BJ (cell line): Measurements from ENCODE around the gene ARL6IP4. TPM values are rescaled to one million over a fixed set of nuclear protein-coding genes. Genes with fewer than 3 reads are reported as not detected.

Experiments
- CTCF ChIA-PET: fragments of 350-600 bp; formaldehyde crosslinking; extraction: SDS; loops from one replicate; lab custom pipeline; 2021; ENCODE audit warnings: antibody characterized with exemption, inconsistent platforms; lab: Yijun Ruan, JAX
- POLR2A ChIA-PET: fragments of 300-600 bp; sonication (Branson Sonifier 250); formaldehyde crosslinking; extraction: SDS; loops from one replicate; lab custom pipeline; 2021; ENCODE audit warnings: antibody characterized with exemption; lab: Charles Lee
- DNase-seq: peaks from one replicate; pipeline ENCODE4 v3.0.0-alpha.2; 2011; ENCODE audit warnings: low read depth
- H3K27me3 ChIP-seq: 2 replicates; pipeline ENCODE4 v1.6.0; 2011; ENCODE audit warnings: low read length; ENCODE audit not compliant: control insufficient read depth, insufficient read depth
- H3K36me3 ChIP-seq: 2 replicates; pipeline ENCODE4 v1.5.1; 2011; ENCODE audit warnings: low read length; ENCODE audit not compliant: control insufficient read depth, insufficient read depth
- H3K4me3 ChIP-seq: 2 replicates; pipeline ENCODE4 v1.5.1; 2011; ENCODE audit warnings: low read depth, mild to moderate bottlenecking, control low read depth, low read length
- polyA plus RNA-seq: library from polyadenylated mRNA; depleted of rRNA; stranded (reverse); fragments of >200 nt; gene quantifications from 2 replicates; pipeline ENCODE4 v1.2.3, GENCODE V29; 2011
- TF ChIP-seq, protein P1 (sequence below): IDR thresholded peaks from 2 replicates; pipeline ENCODE4 v1.5.1; 2011; ENCODE audit warnings: low read depth, mild to moderate bottlenecking, control low read depth, inconsistent platforms, low read length, moderate library complexity; ENCODE audit not compliant: insufficient read depth

ARL6IP4 gene
- polyA plus RNA-seq, 1 experiment = 190 TPM

DNA sequence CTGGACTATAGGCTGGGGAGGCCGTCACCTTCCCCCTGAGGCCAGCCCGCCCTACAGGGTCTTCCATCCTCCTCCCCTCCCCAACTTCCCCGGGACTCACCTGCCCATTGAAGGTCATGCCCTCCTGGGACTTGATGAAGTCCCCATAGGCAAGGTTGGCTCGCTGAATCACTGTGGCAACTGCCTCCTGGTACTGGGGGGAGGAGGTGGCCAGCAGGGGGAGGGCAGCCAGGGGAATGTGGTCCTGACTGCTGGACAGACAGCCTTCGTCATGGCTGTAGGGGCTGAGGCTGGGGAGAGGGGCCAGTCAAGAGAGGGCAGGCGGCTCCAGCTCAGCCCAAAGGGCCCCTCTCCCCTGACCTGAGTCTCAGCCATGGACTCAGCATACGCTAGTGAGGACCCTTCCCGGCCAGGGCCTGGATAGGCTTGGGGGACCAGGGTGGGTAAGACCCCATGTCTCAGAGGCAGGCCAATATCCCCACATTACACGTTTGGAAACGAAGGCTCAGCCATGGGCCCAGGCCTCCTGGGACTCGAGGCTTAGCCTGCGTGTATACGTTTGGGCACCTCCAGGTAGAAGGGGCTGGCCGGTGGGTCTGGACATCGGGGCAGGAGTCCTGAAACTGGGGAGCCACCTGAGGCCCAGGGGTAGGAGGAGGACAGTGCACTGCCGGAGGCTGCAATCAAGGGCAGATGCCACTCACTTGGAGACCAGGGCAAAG, 16.3 kb downstream of the ARL6IP4 start:
- H3K36me3 ChIP-seq = no peaks in the 10 kb centered on the region
- ChIA-PET POLR2A (no interaction called here), CTCF (interaction anchor here (0.5 to 0.9 kb wide), 2 partner anchors 12 to 203 kb away, joined by 3 read pairs; no protein-coding TSS in a partner anchor)
- DNase-seq = no peak
- H3K27me3 ChIP-seq = no peaks in the 10 kb centered on the region
- H3K4me3 ChIP-seq = no peak overlapping the region
- TF ChIP-seq, protein P1, sequence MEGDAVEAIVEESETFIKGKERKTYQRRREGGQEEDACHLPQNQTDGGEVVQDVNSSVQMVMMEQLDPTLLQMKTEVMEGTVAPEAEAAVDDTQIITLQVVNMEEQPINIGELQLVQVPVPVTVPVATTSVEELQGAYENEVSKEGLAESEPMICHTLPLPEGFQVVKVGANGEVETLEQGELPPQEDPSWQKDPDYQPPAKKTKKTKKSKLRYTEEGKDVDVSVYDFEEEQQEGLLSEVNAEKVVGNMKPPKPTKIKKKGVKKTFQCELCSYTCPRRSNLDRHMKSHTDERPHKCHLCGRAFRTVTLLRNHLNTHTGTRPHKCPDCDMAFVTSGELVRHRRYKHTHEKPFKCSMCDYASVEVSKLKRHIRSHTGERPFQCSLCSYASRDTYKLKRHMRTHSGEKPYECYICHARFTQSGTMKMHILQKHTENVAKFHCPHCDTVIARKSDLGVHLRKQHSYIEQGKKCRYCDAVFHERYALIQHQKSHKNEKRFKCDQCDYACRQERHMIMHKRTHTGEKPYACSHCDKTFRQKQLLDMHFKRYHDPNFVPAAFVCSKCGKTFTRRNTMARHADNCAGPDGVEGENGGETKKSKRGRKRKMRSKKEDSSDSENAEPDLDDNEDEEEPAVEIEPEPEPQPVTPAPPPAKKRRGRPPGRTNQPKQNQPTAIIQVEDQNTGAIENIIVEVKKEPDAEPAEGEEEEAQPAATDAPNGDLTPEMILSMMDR = no peak

DNA sequence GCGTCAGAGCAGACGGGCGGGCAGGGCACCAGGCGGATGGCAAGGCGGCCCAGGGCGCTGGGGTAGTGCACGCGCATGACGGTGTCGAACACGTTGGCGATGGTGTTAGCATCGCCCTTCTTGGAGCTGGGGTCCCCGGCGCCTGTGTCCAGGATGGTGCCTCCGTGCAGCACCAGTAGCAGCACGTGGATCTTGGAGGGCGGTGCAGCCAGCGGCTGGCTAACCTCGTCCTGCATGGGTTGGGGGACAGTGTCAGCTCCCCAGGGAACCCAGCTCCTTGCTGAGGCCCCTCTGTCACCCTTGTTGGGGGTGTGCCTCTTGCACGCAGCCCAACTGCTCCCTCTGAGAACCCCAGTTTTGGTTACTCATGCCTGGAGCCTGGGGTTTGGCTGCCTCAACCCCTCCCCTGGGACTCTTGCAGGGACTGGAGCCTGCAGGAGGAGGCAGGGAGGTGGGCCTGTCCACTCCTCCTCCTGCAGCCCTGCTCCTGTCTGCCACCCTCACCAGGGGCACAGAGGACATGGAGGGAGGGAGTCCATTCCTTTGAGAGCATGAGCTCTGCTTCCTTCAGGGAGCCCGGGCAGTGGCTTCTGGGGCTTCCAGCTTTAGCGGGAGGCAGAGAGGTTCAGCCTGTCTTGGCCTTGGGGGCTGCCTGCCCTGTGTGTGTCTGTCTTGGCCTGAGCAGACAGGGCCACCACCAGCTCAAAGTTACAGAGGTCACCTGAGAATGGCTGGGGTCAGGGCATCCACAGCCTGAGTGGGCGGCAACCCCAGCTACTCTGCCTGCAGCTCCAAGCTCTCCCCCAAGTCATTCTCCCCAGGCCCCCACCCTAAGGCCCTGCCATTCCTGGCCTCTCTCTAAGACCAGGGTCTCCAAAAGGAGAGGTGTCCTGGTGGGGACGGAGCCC, 17.1 kb downstream of the ARL6IP4 start:
- ChIA-PET CTCF (interaction anchor here (0.5 kb wide), 1 partner anchor 202 kb away, joined by 3 read pairs; no protein-coding TSS in a partner anchor), POLR2A (no interaction called here)
- TF ChIP-seq, protein P1 = no peak
- H3K27me3 ChIP-seq = no peaks in the 10 kb centered on the region
- H3K4me3 ChIP-seq = no peak overlapping the region
- DNase-seq = no peak
- H3K36me3 ChIP-seq = no peaks in the 10 kb centered on the region

DNA sequence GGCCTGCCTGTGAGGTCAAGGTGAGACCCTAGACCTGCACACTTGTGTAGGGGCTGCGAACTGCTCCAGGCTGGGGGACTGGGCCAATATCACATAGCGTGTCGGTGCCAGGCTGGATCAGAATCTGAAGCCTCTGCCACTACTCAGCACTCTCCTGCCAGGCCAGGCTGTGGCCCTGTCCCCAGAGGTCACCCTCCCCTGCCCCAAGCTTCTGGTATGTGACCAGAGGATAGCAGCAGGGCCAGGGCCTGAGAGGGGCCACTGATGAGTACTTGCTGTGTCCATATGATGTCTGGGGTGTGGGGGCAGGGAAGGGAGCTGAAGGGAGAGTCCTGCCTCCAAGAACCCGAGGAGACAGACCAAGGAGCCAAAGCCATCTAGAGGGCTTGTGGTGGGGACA, 17.8 kb downstream of the ARL6IP4 start:
- DNase-seq = no peak
- Histone ChIP-seq H3K27me3 (no peaks in the 10 kb centered on the region), H3K36me3 (no peaks in the 10 kb centered on the region), H3K4me3 (no peak overlapping the region)
- TF ChIP-seq, protein P1 = no peak
- ChIA-PET POLR2A (no interaction called here), CTCF (interaction anchor here (0.8 kb wide), 1 partner anchor 71 kb away, joined by 3 read pairs; no protein-coding TSS in a partner anchor)

DNA sequence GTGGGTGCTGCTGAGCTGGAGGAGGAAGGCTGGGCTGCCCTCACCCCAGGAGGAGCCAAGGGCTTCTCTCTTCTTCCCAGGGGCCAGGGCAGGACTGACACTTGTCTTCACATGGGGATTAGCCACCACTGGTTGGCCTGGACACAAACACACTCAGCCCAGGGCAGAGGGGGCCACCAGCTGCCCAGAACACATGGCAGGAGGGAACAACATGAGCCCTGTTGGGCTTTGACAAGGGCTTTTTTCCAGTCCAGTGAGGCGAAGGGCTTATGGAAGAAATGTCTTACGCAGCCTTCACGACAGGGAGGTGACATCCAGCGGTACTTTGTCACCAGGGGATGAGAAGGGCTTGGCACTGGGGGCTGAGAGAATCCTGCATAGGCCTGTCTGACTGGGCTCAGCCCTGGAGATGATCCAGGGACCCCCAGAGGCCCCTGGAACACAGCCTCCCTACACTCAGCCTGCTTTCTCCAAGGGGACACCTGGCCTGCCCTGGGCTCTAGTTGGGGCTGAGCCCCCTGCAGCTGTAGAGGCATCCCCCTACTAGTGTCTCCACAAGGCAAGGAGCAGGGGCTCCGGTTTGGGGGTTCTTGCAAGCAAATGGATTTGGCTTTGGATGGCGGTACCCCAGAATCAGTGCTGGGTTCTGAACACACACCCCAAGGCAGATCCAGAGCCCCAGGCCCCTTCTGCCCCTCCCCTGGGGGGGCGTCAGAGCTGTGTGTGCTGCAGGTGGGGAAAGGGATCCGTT, 18.9 kb downstream of the ARL6IP4 start:
- no peaks in the 10 kb centered on the region for H3K27me3 ChIP-seq
- ChIA-PET POLR2A (no interaction called here), CTCF (no interaction called here)
- no peak for DNase-seq
- TF ChIP-seq, protein P1 = no peak
- no peaks in the 10 kb centered on the region for H3K36me3 ChIP-seq
- H3K4me3 ChIP-seq = no peak overlapping the region
